HG03342 (cell line): ENCODE measurements around the gene DCHS1.

ENCODE experiments used
- ATAC-seq: cut with Tn5 transposase; IDR thresholded peaks from one replicate; pipeline ENCODE4 v1.9.1; 2021; ENCODE audit warnings: mild to moderate bottlenecking, moderate library complexity; ENCODE audit not compliant: unreplicated experiment

DCHS1 gene

GRCh38 chr11:6629892-6630631 lies 25.5 kb downstream of the DCHS1 start:
- ATAC-seq, result no peak

- ATAC-seq, result no peak
These were observed 26.1 kb downstream of the DCHS1 start for GRCh38 chr11:6629573-6629891.

- no peak for ATAC-seq
These were observed 27.1 kb downstream of the DCHS1 start for GRCh38 chr11:6628526-6628925.

- peak; percentile 69 for ATAC-seq
These were observed 27.8 kb downstream of the DCHS1 start for GRCh38 chr11:6627762-6628241.

GRCh38 chr11:6626971-6627761 lies 28.4 kb downstream of the DCHS1 start:
- no peak for ATAC-seq

GRCh38 chr11:6625832-6626420 lies 29.7 kb downstream of the DCHS1 start:
- ATAC-seq, result no peak

- no peak for ATAC-seq
These were observed 30.3 kb downstream of the DCHS1 start for GRCh38 chr11:6625156-6625831.

GRCh38 chr11:6623391-6624363 lies 31.9 kb downstream of the DCHS1 start:
- no peak for ATAC-seq

GRCh38 chr11:6622261-6623171 lies 33.1 kb downstream of the DCHS1 start:
- no peak for ATAC-seq

GRCh38 chr11:6621711-6622211 lies 33.8 kb downstream of the DCHS1 start:
- no peak for ATAC-seq

- no peak for ATAC-seq
These were observed 35.0 kb downstream of the DCHS1 start for GRCh38 chr11:6620636-6621035.

- peak; percentile 99 for ATAC-seq
These were observed 36.4 kb downstream of the DCHS1 start, which contains the start of gene TPP1 for GRCh38 chr11:6619004-6619745. TPP1 (minus strand) TSS chr11:6619422; CDS start chr11:6619400, 22 bp downstream.

- ATAC-seq, result no peak
These were observed 37.2 kb downstream of the DCHS1 start for GRCh38 chr11:6618117-6619003.

GRCh38 chr11:6617315-6617781 lies 38.3 kb downstream of the DCHS1 start:
- ATAC-seq, result no peak

- ATAC-seq, result no peak
These were observed 38.9 kb downstream of the DCHS1 start for GRCh38 chr11:6616596-6617250.

GRCh38 chr11:6615882-6616585 lies 39.6 kb downstream of the DCHS1 start:
- no peak for ATAC-seq
